Measurements from ENCODE around the gene BHLHA15.

BHLHA15 gene

DNA sequence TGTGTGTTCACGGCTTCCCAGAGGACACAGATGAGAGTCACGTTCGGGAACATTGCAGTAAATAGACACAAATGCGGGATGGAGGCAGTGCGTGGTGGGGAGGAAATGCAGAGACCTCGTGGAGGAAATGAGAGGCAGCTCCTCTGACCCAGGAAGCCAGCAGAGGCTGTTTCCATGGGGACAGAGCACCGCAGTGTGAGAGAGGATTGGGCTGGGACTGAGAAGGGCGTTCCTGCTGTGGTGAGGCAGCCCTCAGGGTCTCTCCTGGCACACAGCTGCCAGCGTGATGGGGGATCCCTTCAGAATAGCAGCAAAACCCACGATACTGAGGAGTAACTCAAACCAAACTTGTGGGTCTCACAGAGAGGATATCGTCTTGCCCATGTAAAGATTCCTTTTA is 21.7 kb upstream of the BHLHA15 start:
- no peak for DNase-seq

- no peak for DNase-seq
These were observed 19.4 kb upstream of the BHLHA15 start for GRCh38 chr7:98191668-98192431.

DNA sequence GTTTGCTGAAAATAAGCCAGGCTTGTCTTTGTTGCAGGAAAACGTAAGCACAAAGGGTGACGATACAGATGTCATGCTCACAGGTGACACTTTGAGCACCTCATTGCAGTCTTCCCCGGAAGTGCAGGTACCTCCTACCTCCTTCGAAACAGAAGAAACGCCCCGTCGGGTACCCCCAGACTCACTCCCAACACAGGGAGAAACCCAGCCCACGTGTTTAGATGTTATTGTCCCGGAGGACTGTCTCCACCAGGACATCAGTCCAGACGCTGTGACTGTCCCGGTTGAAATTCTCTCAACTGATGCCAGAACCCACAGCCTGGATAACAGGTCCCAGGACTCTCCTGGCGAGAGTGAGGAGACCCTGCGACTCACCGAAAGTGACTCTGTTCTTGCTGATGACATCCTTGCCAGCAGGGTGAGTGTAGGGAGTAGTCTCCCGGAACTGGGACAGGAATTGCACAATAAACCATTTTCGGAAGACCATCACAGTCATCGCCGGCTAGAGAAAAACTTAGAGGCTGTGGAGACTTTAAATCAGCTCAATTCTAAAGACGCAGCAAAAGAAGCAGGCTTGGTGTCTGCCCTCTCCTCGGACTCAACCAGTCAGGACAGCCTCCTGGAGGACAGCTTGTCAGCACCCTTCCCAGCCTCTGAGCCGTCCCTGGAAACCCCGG is 18.3 kb upstream of the BHLHA15 start:
- DNase-seq = no peak

DNA sequence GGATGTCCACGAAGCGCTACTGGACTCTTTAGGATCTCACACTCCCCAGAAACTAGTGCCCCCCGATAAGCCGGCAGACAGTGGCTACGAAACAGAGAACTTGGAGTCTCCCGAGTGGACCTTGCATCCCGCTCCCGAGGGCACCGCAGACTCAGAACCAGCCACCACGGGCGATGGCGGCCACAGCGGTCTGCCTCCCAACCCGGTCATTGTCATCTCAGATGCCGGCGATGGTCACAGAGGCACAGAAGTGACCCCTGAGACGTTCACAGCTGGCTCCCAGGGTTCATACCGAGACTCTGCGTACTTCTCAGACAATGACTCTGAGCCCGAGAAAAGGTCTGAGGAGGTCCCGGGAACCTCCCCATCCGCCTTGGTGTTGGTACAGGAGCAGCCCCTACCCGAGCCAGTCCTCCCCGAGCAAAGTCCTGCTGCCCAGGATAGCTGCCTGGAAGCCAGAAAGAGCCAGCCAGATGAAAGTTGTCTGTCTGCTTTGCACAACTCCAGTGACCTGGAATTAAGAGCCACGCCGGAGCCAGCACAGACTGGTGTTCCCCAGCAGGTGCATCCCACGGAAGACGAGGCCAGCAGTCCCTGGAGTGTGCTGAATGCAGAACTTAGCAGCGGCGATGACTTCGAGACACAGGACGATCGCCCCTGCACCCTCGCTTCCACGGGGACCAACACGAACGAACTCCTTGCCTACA is 17.6 kb upstream of the BHLHA15 start:
- no peak for DNase-seq

DNA sequence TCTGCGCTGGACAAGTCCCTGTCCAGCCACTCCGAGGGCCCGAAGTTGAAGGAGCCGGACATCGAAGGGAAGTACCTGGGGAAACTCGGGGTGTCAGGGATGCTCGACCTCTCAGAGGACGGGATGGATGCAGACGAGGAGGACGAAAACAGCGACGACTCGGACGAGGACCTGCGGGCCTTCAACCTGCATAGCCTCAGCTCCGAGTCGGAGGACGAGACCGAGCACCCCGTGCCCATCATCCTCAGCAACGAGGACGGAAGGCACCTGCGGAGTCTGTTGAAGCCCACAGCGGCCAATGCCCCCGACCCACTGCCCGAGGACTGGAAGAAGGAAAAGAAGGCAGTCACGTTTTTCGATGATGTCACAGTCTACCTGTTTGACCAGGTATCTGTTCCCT is 17.1 kb upstream of the BHLHA15 start:
- no peak for DNase-seq

GRCh38 chr7:98194672-98195457 is 16.4 kb upstream of the BHLHA15 start:
- DNase-seq = no peak

- no peak for DNase-seq
These were observed 14.3 kb upstream of the BHLHA15 start for GRCh38 chr7:98196706-98197605.

- no peak for DNase-seq
These were observed 12.1 kb upstream of the BHLHA15 start for GRCh38 chr7:98199131-98199530.

- DNase-seq = no peak
These were observed 10.9 kb upstream of the BHLHA15 start for GRCh38 chr7:98200364-98200763.

- peak; percentile 67 for DNase-seq
These were observed 8.7 kb upstream of the BHLHA15 start for GRCh38 chr7:98202367-98203195.

- no peak for DNase-seq
These were observed 7.8 kb upstream of the BHLHA15 start for GRCh38 chr7:98203261-98203963.

GRCh38 chr7:98203964-98204605 is 7.2 kb upstream of the BHLHA15 start:
- no peak for DNase-seq

DNA sequence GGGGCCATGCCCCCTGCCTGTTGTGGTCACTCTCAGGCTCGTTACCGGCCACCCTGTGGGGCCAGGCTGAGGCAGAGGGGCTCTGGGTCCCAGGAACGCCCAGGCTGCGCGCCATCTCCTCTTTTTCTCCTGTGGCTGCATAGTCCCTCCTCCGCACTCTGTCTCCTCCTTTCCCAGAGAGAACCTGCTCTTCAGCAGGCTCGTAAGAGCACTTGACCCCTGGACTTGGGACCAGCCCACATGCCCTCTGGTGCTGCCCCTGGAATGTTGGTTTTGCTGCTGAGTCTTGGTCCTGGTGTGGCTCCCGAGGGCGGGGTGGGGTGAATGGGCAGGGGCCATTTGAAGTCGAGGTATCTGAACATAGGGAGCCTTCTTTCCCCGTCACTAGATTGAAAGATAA is 6.6 kb upstream of the BHLHA15 start:
- no peak for DNase-seq

- no peak for DNase-seq
These were observed 5.9 kb upstream of the BHLHA15 start for GRCh38 chr7:98205162-98205845.

DNA sequence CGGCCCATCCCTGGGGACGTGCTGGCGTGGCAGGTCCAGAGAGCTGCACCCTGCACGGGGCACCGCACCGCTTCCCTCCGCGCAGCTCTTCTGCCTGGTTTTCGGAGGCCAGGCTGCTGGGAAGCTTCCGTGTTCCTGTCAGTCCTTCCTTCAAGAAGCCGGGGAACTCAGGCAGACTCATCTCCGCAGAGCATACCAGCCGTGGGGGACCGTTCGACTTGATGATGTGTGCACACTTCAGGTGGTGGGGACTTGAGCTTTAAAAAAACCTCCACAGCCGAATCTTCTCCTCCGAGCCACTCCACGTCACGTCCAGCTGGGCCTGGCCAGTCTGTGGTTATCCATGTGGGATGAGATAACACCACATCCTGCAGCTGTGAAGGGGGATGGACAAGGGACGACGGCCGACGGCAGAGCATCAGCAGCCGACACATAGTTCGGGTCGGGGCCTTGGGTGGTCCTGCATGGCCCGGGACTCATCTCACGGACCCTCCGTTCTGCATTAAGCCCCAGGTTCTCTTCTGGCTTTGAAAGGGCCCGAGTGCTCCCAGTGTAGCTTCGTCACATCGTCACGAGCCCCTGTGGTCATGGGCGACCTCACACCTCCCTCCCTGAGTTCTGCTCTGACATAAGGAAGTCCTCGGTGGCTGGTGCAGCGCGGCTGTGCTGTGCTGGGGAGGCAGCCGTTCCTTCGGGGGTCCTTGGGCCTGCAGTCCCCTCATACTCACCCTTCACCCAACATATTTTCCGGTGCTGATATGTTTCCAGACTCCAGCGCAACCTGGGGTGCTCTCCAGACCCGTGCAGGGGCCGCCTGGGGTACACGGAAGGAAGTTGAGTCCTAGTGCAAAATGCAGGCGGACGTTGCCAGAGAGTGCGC is 4.5 kb upstream of the BHLHA15 start:
- DNase-seq = no peak

DNA sequence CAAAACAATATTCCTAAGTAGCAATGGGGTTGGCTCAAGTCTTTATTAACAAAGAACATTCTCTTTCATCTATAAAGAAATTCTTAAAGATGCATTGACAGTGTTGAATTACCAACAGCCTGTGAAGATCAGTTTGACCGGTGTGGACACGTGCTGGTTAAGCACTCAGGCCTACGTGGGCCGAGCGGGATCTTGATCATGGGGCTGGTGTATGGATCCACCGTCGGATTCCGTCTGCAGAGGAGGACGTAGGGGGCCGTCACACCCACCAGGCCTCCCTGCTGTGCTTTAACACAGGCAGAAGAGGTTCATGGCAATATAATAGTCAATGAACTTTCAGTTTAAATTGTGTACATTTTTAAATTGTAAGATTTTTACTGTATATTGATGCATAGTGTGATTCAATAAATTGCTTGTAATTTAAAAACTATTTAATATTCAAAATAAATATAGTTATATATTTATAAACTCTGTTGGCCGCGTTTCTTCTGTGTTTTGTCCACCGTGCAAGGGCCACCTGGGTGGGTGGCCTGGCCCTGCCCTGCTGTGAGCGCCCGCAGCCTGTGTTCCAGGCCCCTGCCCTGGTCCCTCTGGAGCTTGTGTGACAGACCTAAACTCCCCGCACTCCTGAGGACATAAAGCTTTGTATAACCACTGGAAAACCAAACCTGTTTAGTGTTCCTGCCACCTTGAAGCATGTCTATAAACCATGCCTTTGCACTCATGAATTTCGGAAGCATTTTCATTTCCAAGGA is 1.9 kb upstream of the BHLHA15 start:
- DNase-seq = no peak

GRCh38 chr7:98210513-98211220 is 572 bp upstream of the BHLHA15 start:
- no peak for DNase-seq

Measured in CD4-positive, alpha-beta T cell treated with Interleukin-21 for 1 hour (primary cell).